ENCODE measurements around the gene LASP1NB.

LASP1NB gene

GRCh38 chr17:38960402-38960801 is 35.0 kb downstream of the LASP1NB start:
- no peak for DNase-seq (ENCODE audit: low spot score)
- TF ChIP-seq POLR2A (IDR thresholded peaks at IDR 0.05) = no peak
- TF ChIP-seq POLR2AphosphoS5 (IDR thresholded peaks at IDR 0.05) = no peak
- TF ChIP-seq CTCF (IDR thresholded peaks at IDR 0.05) = no peak
- Histone ChIP-seq H3K27ac (no peak overlapping the region), H3K4me1 (replicated peaks) (no peaks in the 10 kb centered on the region), H3K9me3 (no peaks in the 10 kb centered on the region), H3K4me3 (no peak overlapping the region), H3K27me3 (replicated peaks; ENCODE audit: insufficient read depth) (no peaks in the 10 kb centered on the region), H3K36me3 (no peaks in the 10 kb centered on the region)
- intact Hi-C loops (cut with DNase I) = no loop called here
- 90% methylated on average over 5 of the region's 5 CpGs for whole genome bisulfite sequencing

- H3K27me3 ChIP-seq (replicated peaks; ENCODE audit: insufficient read depth) = no peaks in the 10 kb centered on the region
- TF ChIP-seq POLR2A (IDR thresholded peaks at IDR 0.05) = no peak
- no peak for TF ChIP-seq POLR2AphosphoS5 (IDR thresholded peaks at IDR 0.05)
- no peak for TF ChIP-seq CTCF (IDR thresholded peaks at IDR 0.05)
- no peaks in the 10 kb centered on the region for H3K4me1 ChIP-seq (replicated peaks)
- no peaks in the 10 kb centered on the region for H3K36me3 ChIP-seq
- intact Hi-C loops (cut with DNase I) = no loop called here
- no peaks in the 10 kb centered on the region for H3K9me3 ChIP-seq
- DNase-seq (ENCODE audit: low spot score) = no peak
- 56% methylated on average over 4 of the region's 4 CpGs for WGBS
- H3K27ac ChIP-seq = no peak overlapping the region
- H3K4me3 ChIP-seq = no peak overlapping the region
Observed at GRCh38 chr17:38961413-38961812, 36.0 kb downstream of the LASP1NB start.

GRCh38 chr17:38967290-38967738 is 41.9 kb downstream of the LASP1NB start, which contains the start of gene FBXO47:
TSS of gene FBXO47 (minus strand) at chr17:38967403. CDS start at chr17:38963025, 4,378 bp downstream.
- WGBS = 24% methylated on average over 21 of the region's 21 CpGs
- Histone ChIP-seq H3K4me1 (replicated peaks) (no peaks in the 10 kb centered on the region), H3K36me3 (no peaks in the 10 kb centered on the region), H3K4me3 (peak within 1 kb of the TSS; percentile 7 to 14), H3K27ac (peak within 1 kb of the TSS; percentile 62 to 64), H3K9me3 (no peaks in the 10 kb centered on the region), H3K27me3 (replicated peaks; ENCODE audit: insufficient read depth) (no peaks in the 10 kb centered on the region)
- intact Hi-C loops (cut with DNase I) = loop anchor here (5.0 kb wide), 1 partner anchor 95 kb away; the partner anchor contains the start of gene LASP1
- DNase-seq (ENCODE audit: low spot score) = peak; percentile 87
- TF ChIP-seq CTCF (IDR thresholded peaks at IDR 0.05) (peak in 2 of 4 experiments; percentile 22 to 23), POLR2A (IDR thresholded peaks at IDR 0.05) (peak; percentile 27), POLR2AphosphoS5 (IDR thresholded peaks at IDR 0.05) (peak; percentile 92)

- WGBS = 51% methylated on average over 4 of the region's 4 CpGs
- H3K4me1 ChIP-seq (replicated peaks) = no peaks in the 10 kb centered on the region
- H3K27ac ChIP-seq = no peak overlapping the region
- no peak for DNase-seq (ENCODE audit: low spot score)
- no peak overlapping the region for H3K4me3 ChIP-seq
- no peak for TF ChIP-seq POLR2AphosphoS5 (IDR thresholded peaks at IDR 0.05)
- TF ChIP-seq POLR2A (IDR thresholded peaks at IDR 0.05) = no peak
- TF ChIP-seq CTCF (IDR thresholded peaks at IDR 0.05) = no peak
- H3K36me3 ChIP-seq = no peaks in the 10 kb centered on the region
- no peaks in the 10 kb centered on the region for H3K9me3 ChIP-seq
- no peaks in the 10 kb centered on the region for H3K27me3 ChIP-seq (replicated peaks; ENCODE audit: insufficient read depth)
- intact Hi-C loops (cut with DNase I) = loop anchor here (5.0 kb wide), 1 partner anchor 97 kb away; the partner anchor contains the start of gene LASP1
Observed at GRCh38 chr17:38969281-38969680, 43.9 kb downstream of the LASP1NB start.

GRCh38 chr17:38970128-38970527 is 44.7 kb downstream of the LASP1NB start:
- WGBS = 83% methylated on average over 4 of the region's 4 CpGs
- H3K9me3 ChIP-seq = no peaks in the 10 kb centered on the region
- H3K36me3 ChIP-seq = no peaks in the 10 kb centered on the region
- H3K27ac ChIP-seq = no peak overlapping the region
- H3K27me3 ChIP-seq (replicated peaks; ENCODE audit: insufficient read depth) = no peaks in the 10 kb centered on the region
- no peak for DNase-seq (ENCODE audit: low spot score)
- H3K4me1 ChIP-seq (replicated peaks) = no peaks in the 10 kb centered on the region
- intact Hi-C loops (cut with DNase I) = no loop called here
- no peak for TF ChIP-seq POLR2A (IDR thresholded peaks at IDR 0.05)
- no peak for TF ChIP-seq CTCF (IDR thresholded peaks at IDR 0.05)
- no peak for TF ChIP-seq POLR2AphosphoS5 (IDR thresholded peaks at IDR 0.05)
- H3K4me3 ChIP-seq = no peak overlapping the region

All from prostate gland (tissue), 2 donors.